ENCODE results near the gene SMG5. TPM values are rescaled to one million over a fixed set of nuclear protein-coding genes. Genes with fewer than 3 reads are reported as not detected.

SMG5 gene
- total and polyA plus RNA-seq, 12 donors, result 38.7 to 93.0 (median 74.7) TPM

DNA sequence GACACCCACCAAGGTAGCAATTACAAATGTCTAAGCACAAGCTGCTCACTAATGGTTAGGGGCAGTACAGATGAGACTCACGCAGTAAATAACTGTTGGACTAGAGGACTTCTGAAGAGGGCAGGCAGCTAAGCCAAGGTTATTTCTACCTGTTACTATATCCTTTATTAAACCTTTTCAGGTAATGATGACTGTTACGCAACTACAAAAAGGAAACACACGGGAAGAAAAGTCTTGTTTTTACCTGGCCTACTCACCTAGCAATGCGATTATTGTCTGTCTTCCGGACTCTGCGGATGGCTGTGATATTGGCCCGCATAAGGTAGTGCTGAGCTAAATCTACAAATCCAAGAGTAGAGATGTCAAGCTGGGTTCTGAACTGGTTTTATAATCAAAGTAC, 34.3 kb upstream of the SMG5 start:
- no peaks in the 10 kb centered on the region for H3K4me1 ChIP-seq
- WGBS, 2 donors, result 94 to 95% methylated on average over 7 of the region's 7 CpGs
- no peak for ATAC-seq
- H3K27me3 ChIP-seq, result no peaks in the 10 kb centered on the region
- H3K4me3 ChIP-seq, result no peak overlapping the region
- no peak for DNase-seq
- no peak overlapping the region for H3K27ac ChIP-seq
- H3K36me3 ChIP-seq, result peaks cover 3 to 100% (median 93%) of the 10 kb centered on the region in 9 donors
- no peaks in the 10 kb centered on the region for H3K9me3 ChIP-seq
- intact Hi-C loops (cut with DNase I), result loop anchor here in 2 of 10 donors (5.0 to 10.0 kb wide), 2 partner anchors 52 to 170 kb away; no protein-coding TSS in a partner anchor
- TF ChIP-seq, protein P1, sequence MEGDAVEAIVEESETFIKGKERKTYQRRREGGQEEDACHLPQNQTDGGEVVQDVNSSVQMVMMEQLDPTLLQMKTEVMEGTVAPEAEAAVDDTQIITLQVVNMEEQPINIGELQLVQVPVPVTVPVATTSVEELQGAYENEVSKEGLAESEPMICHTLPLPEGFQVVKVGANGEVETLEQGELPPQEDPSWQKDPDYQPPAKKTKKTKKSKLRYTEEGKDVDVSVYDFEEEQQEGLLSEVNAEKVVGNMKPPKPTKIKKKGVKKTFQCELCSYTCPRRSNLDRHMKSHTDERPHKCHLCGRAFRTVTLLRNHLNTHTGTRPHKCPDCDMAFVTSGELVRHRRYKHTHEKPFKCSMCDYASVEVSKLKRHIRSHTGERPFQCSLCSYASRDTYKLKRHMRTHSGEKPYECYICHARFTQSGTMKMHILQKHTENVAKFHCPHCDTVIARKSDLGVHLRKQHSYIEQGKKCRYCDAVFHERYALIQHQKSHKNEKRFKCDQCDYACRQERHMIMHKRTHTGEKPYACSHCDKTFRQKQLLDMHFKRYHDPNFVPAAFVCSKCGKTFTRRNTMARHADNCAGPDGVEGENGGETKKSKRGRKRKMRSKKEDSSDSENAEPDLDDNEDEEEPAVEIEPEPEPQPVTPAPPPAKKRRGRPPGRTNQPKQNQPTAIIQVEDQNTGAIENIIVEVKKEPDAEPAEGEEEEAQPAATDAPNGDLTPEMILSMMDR (IDR thresholded peaks at IDR 0.05), result no peak

DNA sequence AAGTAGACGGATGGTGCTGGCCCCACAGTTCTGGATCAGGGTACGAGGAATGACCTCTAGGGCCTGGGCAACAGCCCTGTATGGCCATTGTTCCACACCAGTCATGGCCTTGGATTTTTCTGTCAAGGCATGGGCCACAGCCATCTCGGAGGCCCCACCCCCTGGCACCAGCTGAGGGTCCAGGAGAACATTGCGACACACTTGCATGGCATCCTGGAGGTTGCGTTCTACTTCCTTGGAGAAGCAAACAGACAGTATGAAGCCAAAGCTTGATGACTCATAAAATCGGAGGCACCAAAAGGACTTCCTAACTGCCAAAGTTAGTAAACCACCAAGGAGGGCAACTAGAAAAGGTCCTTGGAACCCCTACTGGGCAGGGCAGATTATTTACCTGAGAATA, 28.3 kb upstream of the SMG5 start:
- peaks cover 9 to 100% (median 84%) of the 10 kb centered on the region in 9 donors for H3K36me3 ChIP-seq
- no peaks in the 10 kb centered on the region for H3K9me3 ChIP-seq
- intact Hi-C loops (cut with DNase I), result loop anchor here in 1 of 10 donors (10.0 kb wide), 1 partner anchor 46 kb away; no protein-coding TSS in a partner anchor
- H3K4me1 ChIP-seq, result no peaks in the 10 kb centered on the region
- ATAC-seq (peak in 1 of 8 donors; percentile 52), DNase-seq (no peak)
- H3K27ac ChIP-seq, result no peak overlapping the region
- TF ChIP-seq, protein P1 (IDR thresholded peaks at IDR 0.05), result no peak
- no peaks in the 10 kb centered on the region for H3K27me3 ChIP-seq
- WGBS, 2 donors, result 90% methylated on average over 6 of the region's 6 CpGs
- H3K4me3 ChIP-seq, result no peak overlapping the region

DNA sequence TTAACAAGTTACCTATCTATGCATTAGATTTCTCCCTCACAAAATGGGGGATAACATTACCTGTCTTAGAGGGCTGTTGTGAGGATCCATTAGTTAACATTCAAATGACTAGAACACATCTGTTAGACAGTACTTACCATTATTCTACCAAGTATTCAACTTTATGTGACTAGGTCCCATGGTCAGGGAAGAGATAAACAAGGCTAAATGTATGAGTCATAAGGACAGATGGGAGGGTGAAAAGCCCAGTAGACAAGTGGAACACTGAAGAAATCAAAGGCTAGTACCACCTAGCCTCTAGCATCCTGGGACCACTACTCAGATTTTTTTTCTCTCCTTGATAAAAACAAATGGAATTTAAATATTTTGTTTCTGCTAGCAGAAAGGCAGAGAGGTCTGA, 25.5 kb upstream of the SMG5 start:
- H3K27ac ChIP-seq, result no peak overlapping the region
- no peak overlapping the region for H3K4me3 ChIP-seq
- TF ChIP-seq, protein P1 (IDR thresholded peaks at IDR 0.05), result no peak
- H3K9me3 ChIP-seq, result no peaks in the 10 kb centered on the region
- intact Hi-C loops (cut with DNase I), result no loop called here
- no peaks in the 10 kb centered on the region for H3K27me3 ChIP-seq
- ATAC-seq (no peak), DNase-seq (no peak)
- H3K36me3 ChIP-seq, result peaks cover 9 to 94% (median 60%) of the 10 kb centered on the region in 9 donors
- no peaks in the 10 kb centered on the region for H3K4me1 ChIP-seq

DNA sequence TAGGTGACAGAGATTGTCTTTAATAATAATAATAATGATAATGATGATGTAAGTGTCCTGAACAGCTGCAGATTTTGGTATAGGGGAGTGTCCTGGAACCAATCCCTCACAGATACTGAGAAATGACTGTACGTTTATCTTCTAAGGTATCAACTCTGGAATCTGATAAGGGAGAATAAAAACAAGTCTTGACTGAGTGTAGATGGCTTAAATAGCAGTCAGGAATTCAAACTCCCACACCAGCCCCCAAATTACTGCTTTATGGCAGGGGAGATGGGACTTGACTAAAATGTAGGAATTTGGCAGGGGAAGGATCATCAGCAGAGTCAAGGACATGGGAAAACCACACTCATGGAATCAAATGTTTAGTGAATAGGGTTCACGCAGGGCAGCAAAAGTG, 22.6 kb upstream of the SMG5 start:
- no peak for ATAC-seq
- H3K4me1 ChIP-seq, result no peaks in the 10 kb centered on the region
- 65 to 90% methylated on average over 2 of the region's 2 CpGs for WGBS, 2 donors
- H3K27me3 ChIP-seq, result no peaks in the 10 kb centered on the region
- no peak overlapping the region for H3K27ac ChIP-seq
- TF ChIP-seq, protein P1 (IDR thresholded peaks at IDR 0.05), result no peak
- no peak for DNase-seq
- H3K9me3 ChIP-seq, result no peaks in the 10 kb centered on the region
- intact Hi-C loops (cut with DNase I), result no loop called here
- no peak overlapping the region for H3K4me3 ChIP-seq
- peaks cover 3 to 67% (median 32%) of the 10 kb centered on the region in 9 donors for H3K36me3 ChIP-seq

Data from heart right ventricle (tissue), 16 donors.